Measurements from ENCODE around the gene PODXL. TPM values are rescaled to one million over a fixed set of nuclear protein-coding genes. Genes with fewer than 3 reads are reported as not detected.
"Not testable (repeated sequence)": the region's sequence is repeated elsewhere in the genome, so short reads cannot be mapped to it uniquely, and the experiment has no call there.

PODXL gene
- polyA plus RNA-seq, 4 donors: 770 to 855 (median 812) TPM

DNA sequence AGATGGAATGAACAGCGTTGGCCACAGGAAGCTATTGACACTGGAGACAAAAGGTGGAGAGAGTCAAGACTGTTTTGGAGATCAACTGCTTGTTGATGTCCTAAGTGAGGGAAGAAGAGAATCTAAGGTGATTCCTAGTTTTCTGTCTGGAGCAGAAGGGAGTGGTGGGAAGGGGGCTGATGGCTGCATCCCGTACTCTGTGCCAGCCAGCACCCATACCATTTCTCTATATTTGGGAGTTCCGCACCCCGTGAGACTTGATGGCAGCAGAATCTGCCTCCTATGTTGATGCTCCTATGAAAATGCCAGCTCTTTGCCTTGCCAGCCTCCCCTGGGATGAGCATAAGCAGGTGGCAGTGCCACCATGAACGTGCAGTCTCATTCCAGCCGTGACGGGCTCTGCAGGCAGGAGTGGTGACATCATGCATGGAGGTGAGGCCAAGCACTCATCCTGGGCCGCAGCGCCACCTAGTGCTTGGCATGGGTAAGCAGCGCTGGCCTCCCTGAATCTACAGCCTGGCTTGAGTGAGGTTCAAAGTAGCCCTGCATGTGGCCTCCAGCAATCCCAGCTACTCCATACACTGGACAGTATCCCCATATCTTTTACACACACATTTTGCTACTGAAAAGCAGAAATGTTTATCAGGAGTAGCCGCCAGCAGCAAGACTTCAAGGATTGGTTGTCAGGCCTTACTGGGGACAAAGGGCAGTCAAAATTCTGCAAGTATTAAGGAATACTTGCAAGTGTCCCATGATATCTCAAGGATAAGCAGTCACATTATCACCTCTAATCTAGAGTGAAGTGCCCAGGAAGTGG, 43.0 kb downstream of the PODXL start:
- peak; percentile 68 to 80 (median 74) for DNase-seq (ENCODE audit: low read depth in 4 of 4, low spot score in 3 of 4)

GRCh38 chr7:131511774-131512535, 44.5 kb downstream of the PODXL start:
- DNase-seq (ENCODE audit: low read depth in 4 of 4, low spot score in 3 of 4): no peak

GRCh38 chr7:131511071-131511470, 45.4 kb downstream of the PODXL start:
- no peak for DNase-seq (ENCODE audit: low read depth in 4 of 4, low spot score in 3 of 4)

GRCh38 chr7:131509781-131510180, 46.6 kb downstream of the PODXL start:
- no peak for DNase-seq (ENCODE audit: low read depth in 4 of 4, low spot score in 3 of 4)

DNA sequence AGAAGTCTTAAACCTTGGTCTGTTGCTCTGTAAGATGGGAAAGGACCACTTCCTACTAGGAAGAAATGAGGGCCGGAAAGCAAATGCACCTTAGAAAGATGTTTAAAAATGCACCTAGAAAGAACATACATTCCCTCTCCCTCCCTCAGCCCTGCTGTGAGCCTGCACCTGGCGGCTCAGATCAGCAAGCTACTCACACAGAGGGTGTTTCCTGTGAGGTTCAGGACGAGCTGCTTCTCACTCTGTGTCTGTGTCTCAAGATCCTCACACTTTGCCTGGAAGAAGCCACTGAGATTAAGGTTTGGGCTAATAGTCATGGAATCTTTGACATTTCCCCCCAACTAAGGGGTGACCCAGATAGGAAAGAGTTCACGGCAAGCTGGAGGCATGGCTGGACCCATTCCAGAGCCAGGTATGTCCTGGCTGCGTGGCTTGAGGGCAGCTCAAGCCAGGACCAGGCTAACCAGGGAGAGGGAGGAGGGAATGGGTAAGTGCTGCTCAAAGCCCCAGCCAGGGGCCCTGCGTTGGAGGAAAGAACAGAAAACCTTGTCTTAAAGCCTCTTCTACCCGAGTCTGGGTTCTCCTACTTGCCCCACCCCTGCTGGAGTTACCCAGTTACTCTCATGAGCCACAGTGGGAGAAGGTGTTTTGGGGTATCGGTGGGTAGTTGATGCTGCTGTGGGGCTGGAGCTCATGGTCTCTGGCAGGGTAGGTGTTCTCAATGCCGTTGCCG, 47.5 kb downstream of the PODXL start:
- no peak for DNase-seq (ENCODE audit: low read depth in 4 of 4, low spot score in 3 of 4)

DNA sequence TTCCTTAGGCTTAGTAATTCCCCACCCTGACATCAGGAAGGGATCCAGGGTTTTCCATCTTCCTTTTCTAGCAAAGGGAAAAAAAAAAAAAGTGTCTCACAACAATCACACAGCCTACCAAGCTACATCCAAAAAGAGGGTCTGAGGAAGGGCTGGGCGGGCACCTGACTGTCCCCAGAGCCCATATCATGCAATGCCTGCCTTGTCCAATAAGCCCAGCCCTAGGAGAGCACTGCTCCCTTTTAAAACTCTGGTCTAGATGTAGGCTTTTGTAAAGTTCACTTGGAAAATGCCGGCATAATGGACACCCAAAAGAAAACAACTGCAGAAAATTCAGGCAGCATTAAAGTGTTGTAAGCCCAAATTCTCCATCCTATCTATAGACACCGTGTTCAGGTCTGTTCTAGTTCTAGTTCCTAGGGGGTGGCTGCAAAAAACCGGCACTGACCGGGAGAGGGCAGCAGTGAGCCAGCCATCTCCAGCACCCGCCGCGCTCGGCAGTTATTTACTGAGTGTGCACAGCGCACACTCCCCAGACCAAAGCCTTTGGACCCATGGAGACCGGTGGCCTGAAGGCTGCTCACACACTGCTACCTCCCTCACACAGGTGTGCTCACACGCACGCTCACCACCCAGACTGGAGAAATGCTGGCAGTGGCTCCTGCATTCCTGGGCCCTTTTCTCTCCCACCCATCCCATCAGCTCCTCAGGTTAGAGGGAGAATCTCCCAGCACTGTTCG, 48.7 kb downstream of the PODXL start:
- DNase-seq (ENCODE audit: low read depth in 4 of 4, low spot score in 3 of 4): peak; percentile 48 to 67 (median 52)

GRCh38 chr7:131506597-131506996, 49.8 kb downstream of the PODXL start:
- no peak for DNase-seq (ENCODE audit: low read depth in 4 of 4, low spot score in 3 of 4)

DNA sequence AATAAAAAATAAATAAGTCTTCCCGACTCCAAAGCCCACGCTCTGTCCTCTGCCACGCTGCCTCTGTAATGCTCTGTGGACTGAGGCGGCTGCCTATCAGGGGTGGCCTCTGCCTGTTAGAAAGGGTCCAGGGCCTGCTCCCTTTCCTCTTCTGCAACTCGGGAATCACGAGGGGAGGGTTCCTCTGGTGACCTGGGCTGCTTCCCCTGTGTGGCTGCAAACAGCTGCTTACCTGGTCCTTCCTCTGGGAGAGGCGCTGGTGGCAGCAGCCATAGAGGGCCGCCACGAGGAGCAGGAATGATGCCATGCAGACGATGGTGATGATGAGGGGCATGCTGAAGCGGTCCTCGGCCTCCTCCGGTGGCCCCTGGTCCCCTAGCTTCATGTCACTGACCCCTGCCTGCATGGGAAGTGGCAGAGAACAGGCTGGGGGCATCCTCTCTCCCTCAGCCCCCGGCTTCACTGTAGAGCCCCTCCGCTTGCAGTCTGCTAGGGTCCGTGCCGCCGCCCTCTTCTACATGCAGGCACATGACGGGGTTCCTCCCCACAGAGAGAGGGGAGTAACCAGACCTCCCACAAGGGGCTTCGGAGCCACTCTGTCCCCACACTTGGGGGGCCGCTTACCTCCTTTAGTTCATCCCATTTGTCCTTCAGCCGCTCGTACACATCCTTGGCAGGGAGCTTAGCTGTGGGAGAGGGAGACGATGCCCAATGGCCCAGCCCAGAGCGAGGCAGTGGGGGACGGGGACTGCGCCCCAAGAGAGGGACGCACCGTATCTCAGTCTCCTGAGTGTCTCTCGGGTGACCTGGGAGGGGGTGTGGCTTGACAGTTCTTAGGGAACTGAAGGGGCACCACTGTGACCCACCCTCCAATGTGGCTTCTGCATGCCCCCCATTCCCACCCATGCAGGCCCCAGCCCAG, 50.5 kb downstream of the PODXL start:
- DNase-seq (ENCODE audit: low read depth in 4 of 4, low spot score in 3 of 4): no peak

- DNase-seq (ENCODE audit: low read depth in 4 of 4, low spot score in 3 of 4): not testable (repeated sequence)
These were observed 51.3 kb downstream of the PODXL start for GRCh38 chr7:131505037-131505620.

DNA sequence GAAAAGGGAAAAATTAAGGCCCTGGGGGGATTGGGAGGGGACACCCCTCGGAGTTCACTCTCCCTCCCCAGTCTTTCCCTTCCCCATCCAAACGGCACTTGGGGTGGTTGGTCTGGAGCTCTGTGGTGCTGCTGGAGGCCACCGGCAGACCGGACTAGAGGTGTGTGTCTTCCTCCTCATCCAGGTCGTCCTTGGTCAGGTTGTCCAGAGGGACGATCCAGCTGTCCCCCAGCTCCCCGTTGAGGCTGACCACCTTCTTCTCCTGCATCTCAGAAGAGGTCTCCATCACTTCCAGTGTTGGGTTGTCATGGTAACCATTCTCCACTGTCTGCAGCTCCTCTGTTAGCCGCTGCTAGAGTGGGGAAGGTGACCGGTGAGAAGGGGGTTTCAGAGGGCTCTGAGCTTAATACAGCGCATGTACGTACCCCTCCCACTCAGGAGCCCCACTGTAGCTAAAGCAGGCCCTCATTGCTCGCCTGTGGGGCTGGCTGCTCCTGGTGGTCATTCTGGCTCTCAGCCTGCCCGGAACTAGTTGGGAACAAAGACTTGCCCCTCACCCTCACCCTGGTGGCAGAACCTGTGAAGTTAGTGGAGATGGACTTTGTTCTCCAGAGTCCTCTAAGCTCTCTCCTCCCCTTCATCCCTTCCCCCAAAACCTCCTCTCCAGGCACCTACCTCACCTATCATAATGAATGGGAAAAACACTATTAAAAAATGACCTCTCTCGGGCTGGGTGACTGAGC, 52.1 kb downstream of the PODXL start:
- no peak for DNase-seq (ENCODE audit: low read depth in 4 of 4, low spot score in 3 of 4)

DNA sequence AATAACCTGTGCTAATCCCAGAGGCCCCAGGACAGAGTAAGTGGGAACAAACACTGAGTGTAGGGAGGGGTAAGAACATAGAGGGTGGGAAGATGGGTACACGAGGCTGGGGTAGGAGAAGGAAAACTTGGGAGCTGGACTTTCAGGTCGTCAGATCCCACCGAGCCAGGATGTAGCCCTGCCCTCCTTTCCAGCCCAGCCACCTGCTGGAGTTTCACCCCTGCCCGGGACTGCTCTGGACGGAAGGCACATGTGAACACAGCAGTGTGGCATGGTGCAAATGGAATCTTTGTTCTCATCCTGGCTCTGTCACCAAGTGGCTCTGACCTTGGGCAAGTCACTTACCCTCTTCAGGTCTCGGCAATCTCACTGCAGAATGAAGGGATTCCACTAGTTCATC, 52.8 kb downstream of the PODXL start:
- no peak for DNase-seq (ENCODE audit: low read depth in 4 of 4, low spot score in 3 of 4)

GRCh38 chr7:131502810-131503508, 53.5 kb downstream of the PODXL start:
- peak in 3 of 4 donors; percentile 25 to 40 (median 28) for DNase-seq (ENCODE audit: low read depth in 4 of 4, low spot score in 3 of 4)

DNA sequence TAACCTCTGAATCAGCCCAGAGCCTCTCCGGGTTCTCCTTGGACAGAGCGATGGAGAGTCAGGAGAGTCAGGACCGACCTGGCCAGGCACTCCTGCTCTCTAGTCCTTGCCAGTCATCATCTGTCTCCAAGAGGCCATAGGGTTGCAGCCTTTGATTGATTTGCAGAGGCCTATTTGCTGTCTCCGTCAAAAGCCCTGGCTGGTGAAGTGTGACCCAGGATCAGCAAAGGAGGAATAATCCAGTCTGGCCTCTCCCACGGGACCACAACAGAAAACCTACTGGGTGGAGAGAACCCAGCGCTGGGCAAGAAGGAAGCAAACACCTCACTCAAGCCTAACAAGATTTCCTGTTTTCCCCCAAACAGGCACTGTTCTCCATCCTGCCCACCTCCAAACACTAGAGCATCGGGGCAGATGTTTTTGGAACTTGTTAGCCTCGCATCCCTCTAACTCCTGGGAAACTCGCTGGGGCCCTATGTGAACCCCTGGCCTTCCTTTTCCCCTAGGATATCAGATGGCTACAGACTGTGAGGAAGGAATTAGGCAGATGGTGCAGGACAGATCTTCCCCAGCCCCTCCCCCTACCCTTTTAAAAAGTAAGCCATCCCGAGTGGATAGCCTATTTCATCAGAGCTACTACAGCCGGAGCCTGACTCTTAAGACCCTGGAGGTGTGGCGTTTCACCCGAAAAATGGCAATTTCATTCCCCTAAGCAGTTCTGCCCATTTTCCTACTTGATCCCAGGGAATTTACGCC, 54.3 kb downstream of the PODXL start:
- no peak for DNase-seq (ENCODE audit: low read depth in 4 of 4, low spot score in 3 of 4)

DNA sequence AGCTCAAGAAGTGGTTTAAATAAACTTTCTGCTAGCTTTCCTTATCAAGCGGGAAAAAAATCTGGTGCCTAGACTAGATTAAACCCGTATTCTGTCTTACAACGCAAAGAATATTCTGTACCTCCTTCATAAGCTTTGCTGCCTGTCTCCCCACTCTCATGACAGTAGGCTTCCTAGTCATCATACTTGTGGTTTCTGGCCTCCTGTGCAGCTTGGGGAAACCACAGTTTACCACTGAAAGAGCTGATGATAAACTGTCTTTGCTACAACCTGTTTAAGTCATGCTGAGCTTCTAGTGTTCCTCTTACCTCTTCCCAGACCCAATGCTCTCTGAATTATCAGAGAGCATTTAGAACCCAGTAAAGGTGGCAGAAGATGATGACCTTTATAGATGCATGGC, 55.0 kb downstream of the PODXL start:
- no peak for DNase-seq (ENCODE audit: low read depth in 4 of 4, low spot score in 3 of 4)

GRCh38 chr7:131500357-131500756, 56.1 kb downstream of the PODXL start:
- DNase-seq (ENCODE audit: low read depth in 4 of 4, low spot score in 3 of 4): no peak

DNA sequence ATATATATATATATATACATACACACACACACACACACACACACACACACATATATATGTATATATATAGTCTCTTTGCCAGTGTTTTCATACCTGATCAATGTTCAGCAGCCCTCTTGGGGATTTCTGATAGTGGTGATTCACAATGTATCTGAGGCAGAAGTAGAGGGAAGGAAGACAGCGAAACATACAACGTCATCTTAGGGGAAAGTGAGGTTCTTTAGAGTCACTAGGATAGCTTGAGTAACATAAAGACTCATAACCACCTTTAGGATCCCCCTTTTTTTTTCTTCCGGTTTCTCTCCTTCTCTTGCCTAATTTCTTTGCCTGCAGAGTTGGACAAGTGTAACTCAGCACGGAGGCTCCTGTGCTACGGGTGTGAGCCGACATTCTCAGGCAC, 56.6 kb downstream of the PODXL start:
- DNase-seq (ENCODE audit: low read depth in 4 of 4, low spot score in 3 of 4): no peak

GRCh38 chr7:131498237-131498885, 58.1 kb downstream of the PODXL start:
- DNase-seq (ENCODE audit: low read depth in 4 of 4, low spot score in 3 of 4): no peak

Data from right renal pelvis (tissue), 4 donors.